ENCODE results near the gene NEURL3.

The NEURL3 gene

DNA sequence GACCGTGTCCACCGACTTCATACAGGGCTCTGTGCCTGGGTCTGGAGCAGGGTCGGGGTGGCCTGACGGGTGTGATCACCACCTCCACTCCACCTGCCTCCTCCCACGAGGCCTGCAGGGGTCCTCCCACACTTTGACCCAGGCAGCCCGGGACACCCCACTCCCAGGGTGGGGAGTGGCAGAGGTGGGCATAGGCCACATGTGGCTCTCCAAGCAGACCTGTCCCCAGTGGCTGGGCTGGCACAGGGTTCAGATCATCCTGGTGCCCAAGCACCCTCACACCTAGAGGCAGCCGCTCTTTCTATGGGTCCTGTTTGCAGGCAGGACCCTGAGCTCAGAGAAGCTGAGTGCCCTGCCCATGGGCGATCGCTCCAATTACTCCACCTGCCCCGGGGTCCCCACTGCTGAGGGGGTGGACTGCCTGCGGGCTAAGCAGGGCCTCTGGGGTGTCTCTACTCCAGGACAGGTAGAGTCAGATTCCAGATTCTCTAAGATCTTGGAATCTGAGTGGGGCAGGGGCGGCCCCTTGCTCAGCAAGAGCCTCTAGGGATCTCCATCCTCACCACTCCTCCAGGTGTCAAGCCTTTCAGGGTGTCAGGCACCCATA, 1.4 kb downstream of the NEURL3 start:
- H3K4me2 ChIP-seq, result no peak overlapping the region
- TF ChIP-seq CTCF (conservative IDR thresholded peaks at IDR 0.05; ENCODE audit: low read depth, low read length), result no peak

DNA sequence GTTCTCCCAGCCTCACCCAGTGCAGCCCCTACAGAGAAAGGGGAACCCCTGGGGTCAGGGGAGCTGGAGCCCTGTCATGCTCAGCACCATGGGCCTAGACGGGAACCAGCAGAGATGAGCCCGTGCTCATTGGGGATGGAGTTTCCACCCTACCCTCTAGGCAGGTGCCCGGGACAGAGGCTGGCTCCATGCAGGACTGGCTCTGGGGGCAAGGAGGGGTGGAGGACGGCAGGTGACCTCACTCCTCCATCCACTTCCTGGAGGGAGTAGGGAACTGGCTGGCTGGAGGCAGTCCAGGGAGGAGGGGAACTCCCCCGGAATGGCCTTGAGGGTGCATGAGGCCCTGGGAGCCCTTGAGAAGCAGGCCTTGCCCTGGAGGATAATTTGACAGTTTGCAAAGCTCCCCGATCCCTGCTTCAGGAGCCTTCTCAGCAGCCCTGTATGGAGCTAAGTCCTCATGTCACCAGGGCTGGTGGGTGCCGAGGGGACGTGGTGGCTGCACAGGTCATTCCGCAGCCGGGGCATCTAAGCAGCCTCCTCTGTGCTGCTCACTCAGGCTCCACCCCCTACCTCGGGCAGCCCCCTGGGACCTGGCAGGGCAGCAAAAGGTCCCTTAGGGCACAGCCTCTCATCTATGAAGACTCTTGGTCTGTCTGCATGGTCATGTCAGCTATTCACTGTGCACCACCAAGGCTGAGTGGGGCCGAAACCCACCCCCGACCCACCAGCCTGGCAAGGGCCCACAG, 2.1 kb downstream of the NEURL3 start:
- Histone ChIP-seq H3K9ac (no peak overlapping the region), H3K4me3 (IDR thresholded peaks at IDR 0.05; ENCODE audit: insufficient read depth, low read depth, low read length) (no peak overlapping the region), H3K36me3 (ENCODE audit: insufficient read depth) (no peaks in the 10 kb centered on the region), H3K4me1 (ENCODE audit: low read depth, poor library complexity, severe bottlenecking) (peaks cover 17% of the 10 kb centered on the region), H2AFZ (ENCODE audit: low read depth) (no peak overlapping the region), H3K4me2 (no peak overlapping the region), H3K79me2 (ENCODE audit: insufficient read depth, low read depth) (no peaks in the 10 kb centered on the region), H4K20me1 (ENCODE audit: insufficient read depth) (no peaks in the 10 kb centered on the region), H3K27me3 (ENCODE audit: insufficient read depth, low read depth) (no peaks in the 10 kb centered on the region), H3K27ac (no peak overlapping the region)
- TF ChIP-seq CTCF (conservative IDR thresholded peaks at IDR 0.05; ENCODE audit: low read depth, low read length), result no peak

More for the DNA sequence above, 1.4 kb downstream of the NEURL3 start:
- Histone ChIP-seq H2AFZ (ENCODE audit: low read depth) (no peak overlapping the region), H3K36me3 (ENCODE audit: insufficient read depth) (no peaks in the 10 kb centered on the region), H3K27me3 (ENCODE audit: insufficient read depth, low read depth) (no peaks in the 10 kb centered on the region), H3K4me1 (ENCODE audit: low read depth, poor library complexity, severe bottlenecking) (peaks cover 17% of the 10 kb centered on the region), H3K27ac (no peak overlapping the region), H4K20me1 (ENCODE audit: insufficient read depth) (no peaks in the 10 kb centered on the region), H3K4me3 (IDR thresholded peaks at IDR 0.05; ENCODE audit: insufficient read depth, low read depth, low read length) (no peak overlapping the region), H3K79me2 (ENCODE audit: insufficient read depth, low read depth) (no peaks in the 10 kb centered on the region), H3K9ac (no peak overlapping the region)

DNA sequence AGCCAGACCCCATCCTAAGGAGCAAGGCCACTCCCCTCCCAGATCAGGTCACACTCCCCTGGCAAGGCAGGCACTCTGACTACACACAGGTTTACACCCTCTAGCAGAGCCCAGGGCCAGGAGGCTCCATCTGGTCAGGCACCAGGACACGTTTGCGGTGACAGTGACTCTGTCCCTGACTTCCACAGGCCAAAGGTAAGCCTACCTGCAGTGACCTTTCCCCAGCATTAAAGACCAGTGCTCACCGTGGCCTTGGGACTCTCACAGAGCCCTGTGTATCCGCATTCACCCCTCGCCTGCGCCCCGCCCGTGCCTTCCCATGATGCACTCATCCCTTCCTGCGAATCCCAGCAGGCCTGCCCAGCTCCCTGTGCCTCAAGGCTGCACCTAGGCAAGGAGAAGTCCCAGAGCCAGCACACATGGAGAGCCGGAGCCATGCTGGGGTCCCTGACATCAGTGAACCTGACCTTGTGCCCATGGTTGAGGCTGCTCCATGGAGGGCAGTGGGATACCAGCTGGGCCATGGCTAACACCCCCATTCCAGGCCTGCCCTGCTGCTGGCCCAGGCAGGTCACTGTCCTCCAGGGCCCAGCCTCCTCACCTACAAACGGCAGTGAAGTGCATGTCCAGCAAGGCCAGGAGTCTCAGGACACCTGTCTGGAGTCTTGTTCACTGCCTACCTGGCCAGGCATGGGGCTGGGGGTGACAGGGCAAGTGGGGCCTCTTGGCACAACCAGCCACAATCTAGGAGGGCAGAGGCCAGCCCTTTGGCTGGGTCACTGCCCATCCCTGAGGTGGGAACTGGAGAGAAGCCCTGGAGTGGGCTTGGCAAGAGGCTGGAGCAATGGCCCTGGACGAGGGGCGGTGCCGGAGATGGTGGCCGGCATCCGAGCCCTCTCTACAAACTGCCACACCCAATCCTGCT, 3.0 kb downstream of the NEURL3 start:
- TF ChIP-seq CTCF (conservative IDR thresholded peaks at IDR 0.05; ENCODE audit: low read depth, low read length), result no peak
- Histone ChIP-seq H3K27ac (no peak overlapping the region), H3K9ac (no peak overlapping the region), H3K27me3 (ENCODE audit: insufficient read depth, low read depth) (no peaks in the 10 kb centered on the region), H3K36me3 (ENCODE audit: insufficient read depth) (no peaks in the 10 kb centered on the region), H3K4me3 (IDR thresholded peaks at IDR 0.05; ENCODE audit: insufficient read depth, low read depth, low read length) (no peak overlapping the region), H2AFZ (ENCODE audit: low read depth) (peak overlapping the region; percentile 39; the same call in 1 of the 2 replicates), H3K79me2 (ENCODE audit: insufficient read depth, low read depth) (no peaks in the 10 kb centered on the region), H3K4me2 (0 out of 2 replicates have a peak overlapping the region, but pooled peaks have one; percentile 17), H4K20me1 (ENCODE audit: insufficient read depth) (no peaks in the 10 kb centered on the region), H3K4me1 (ENCODE audit: low read depth, poor library complexity, severe bottlenecking) (peaks cover 14% of the 10 kb centered on the region)

- H3K4me3 ChIP-seq (IDR thresholded peaks at IDR 0.05; ENCODE audit: insufficient read depth, low read depth, low read length), result no peak overlapping the region
- peak overlapping the region; percentile 39; the same call in 1 of the 2 replicates for H2AFZ ChIP-seq (ENCODE audit: low read depth)
- no peak overlapping the region for H3K9ac ChIP-seq
- no peaks in the 10 kb centered on the region for H3K79me2 ChIP-seq (ENCODE audit: insufficient read depth, low read depth)
- no peaks in the 10 kb centered on the region for H3K36me3 ChIP-seq (ENCODE audit: insufficient read depth)
- H3K27ac ChIP-seq, result no peak overlapping the region
- no peak for TF ChIP-seq CTCF (conservative IDR thresholded peaks at IDR 0.05; ENCODE audit: low read depth, low read length)
- 0 out of 2 replicates have a peak overlapping the region, but pooled peaks have one; percentile 17 for H3K4me2 ChIP-seq
- H3K27me3 ChIP-seq (ENCODE audit: insufficient read depth, low read depth), result no peaks in the 10 kb centered on the region
- peaks cover 14% of the 10 kb centered on the region for H3K4me1 ChIP-seq (ENCODE audit: low read depth, poor library complexity, severe bottlenecking)
- H4K20me1 ChIP-seq (ENCODE audit: insufficient read depth), result no peaks in the 10 kb centered on the region
Observed at GRCh38 chr2:96501471-96501874, 3.7 kb downstream of the NEURL3 start.

All from KMS-11 (cell line).